Activated CD4-positive, alpha-beta T cell treated with anti-CD3 and anti-CD28 coated beads for 36 hours (primary cell): ENCODE data around the gene GPR139. TPM values are rescaled to one million over a fixed set of nuclear protein-coding genes. Genes with fewer than 3 reads are reported as not detected.

Source experiments
- ATAC-seq: fragments of 200-7000 bp; cut with Tn5 transposase; one replicate; pipeline ENCODE4 v1.10.0; 2021; ENCODE audit warnings: mild to moderate bottlenecking, moderate library complexity
- CTCF ChIA-PET: fragments of 350-600 bp; sonication (Branson Sonifier 250); formaldehyde crosslinking; loops from one replicate; lab custom pipeline; 2021; ENCODE audit warnings: antibody characterized with exemption; lab: Charles Lee
- POLR2A ChIA-PET: fragments of 350-600 bp; sonication (Branson Sonifier 250); formaldehyde crosslinking; loops from one replicate; lab custom pipeline; 2021; ENCODE audit warnings: antibody characterized with exemption, inconsistent platforms; lab: Charles Lee
- DNase-seq: peaks from one replicate; pipeline ENCODE4 v3.0.0-alpha.2; 2020
- H3K27ac Mint-ChIP-seq: one replicate; pipeline ENCODE4 v1.8.0; 2021; ENCODE audit warnings: mixed read lengths
- H3K27me3 Mint-ChIP-seq: one replicate; pipeline ENCODE4 v1.8.0; 2021; ENCODE audit warnings: mixed read lengths
- H3K36me3 Mint-ChIP-seq: one replicate; pipeline ENCODE4 v1.8.0; 2021; ENCODE audit warnings: low read depth, mixed read lengths
- H3K4me1 Mint-ChIP-seq: one replicate; pipeline ENCODE4 v1.8.0; 2021; ENCODE audit warnings: mixed read lengths
- H3K4me3 Mint-ChIP-seq: one replicate; pipeline ENCODE4 v1.8.0; 2021; ENCODE audit warnings: mild to moderate bottlenecking, moderate library complexity, mixed read lengths
- H3K9me3 Mint-ChIP-seq: one replicate; pipeline ENCODE4 v1.8.0; 2021; ENCODE audit warnings: low read depth, mixed read lengths
- intact Hi-C, 2 experiments: fragments of 100-400 bp; cut with DNase I in 1 of 2; cut with micrococcal nuclease in 1 of 2; formaldehyde crosslinking; loops; one replicate each; pipeline versions ENCODE4 v1.14.2 to v1.15.1; 2022 to 2024; cut with DNase I, micrococcal nuclease
- total RNA-seq, 2 experiments: library from RNA; stranded (reverse); gene quantifications; one replicate each; pipeline ENCODE4 v1.2.3, GENCODE V29; 2021

Gene GPR139
- total RNA-seq, 2 experiments from 2014 or later, result not detected

DNA sequence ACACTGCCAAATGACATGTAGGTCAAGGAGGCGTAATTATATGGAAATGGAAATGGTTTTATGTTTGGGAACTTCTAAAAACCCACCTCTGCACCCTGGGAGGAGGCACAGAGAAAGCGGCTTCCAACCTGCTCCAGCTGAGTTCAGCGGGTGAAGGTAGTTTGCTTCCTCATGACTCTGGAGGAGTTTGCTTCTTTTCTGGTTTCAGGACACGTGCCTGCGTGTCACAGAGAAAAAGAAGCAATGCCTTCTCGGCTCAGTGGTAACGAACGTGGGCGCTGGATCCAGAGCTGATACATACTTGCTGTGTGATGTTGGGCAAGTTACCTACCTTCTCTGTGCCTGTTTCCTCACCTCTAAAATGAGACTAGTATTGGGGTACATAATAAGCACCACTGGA lies 22.1 kb downstream of the GPR139 start:
- H3K4me3 Mint-ChIP-seq, result no peak overlapping the region
- CTCF ChIA-PET, result no interaction called here
- peaks cover 3% of the 10 kb centered on the region for H3K27me3 Mint-ChIP-seq

DNA sequence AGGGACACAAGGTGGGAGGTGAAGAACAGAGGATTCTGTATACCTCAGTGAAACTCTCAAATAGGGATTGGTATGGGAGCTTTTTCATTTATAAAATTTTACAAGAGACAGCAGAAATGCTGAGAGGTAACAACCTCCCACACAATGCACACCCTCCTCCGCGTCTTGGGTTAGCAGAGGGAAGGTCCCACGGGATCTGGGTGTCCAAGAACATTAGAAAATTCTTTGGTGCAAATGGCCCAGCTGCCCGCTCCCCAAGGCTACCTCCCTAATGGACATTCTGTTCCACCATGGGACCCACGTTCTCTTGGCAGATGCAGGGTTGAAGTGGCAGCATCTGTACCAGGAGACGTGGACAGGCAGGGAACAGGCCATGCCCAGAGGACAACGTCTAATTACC lies 22.5 kb downstream of the GPR139 start:
- ATAC-seq (no peak), DNase-seq (no peak)
- no peaks in the 10 kb centered on the region for H3K9me3 Mint-ChIP-seq
- ChIA-PET POLR2A (no interaction called here), CTCF (no interaction called here)
- H3K27me3 Mint-ChIP-seq, result peaks cover 3% of the 10 kb centered on the region
- intact Hi-C loops, result no loop called here
- H3K27ac Mint-ChIP-seq, result no peak overlapping the region
- H3K4me1 Mint-ChIP-seq, result no peaks in the 10 kb centered on the region
- H3K4me3 Mint-ChIP-seq, result no peak overlapping the region
- no peaks in the 10 kb centered on the region for H3K36me3 Mint-ChIP-seq

More for the DNA sequence above, 22.1 kb downstream of the GPR139 start:
- Mint-ChIP-seq H3K27ac (no peak overlapping the region), H3K9me3 (no peaks in the 10 kb centered on the region), H3K36me3 (no peaks in the 10 kb centered on the region), H3K4me1 (no peaks in the 10 kb centered on the region)
- no peak for ATAC-seq
- DNase-seq, result no peak
- intact Hi-C loops, result no loop called here
- POLR2A ChIA-PET, result no interaction called here

DNA sequence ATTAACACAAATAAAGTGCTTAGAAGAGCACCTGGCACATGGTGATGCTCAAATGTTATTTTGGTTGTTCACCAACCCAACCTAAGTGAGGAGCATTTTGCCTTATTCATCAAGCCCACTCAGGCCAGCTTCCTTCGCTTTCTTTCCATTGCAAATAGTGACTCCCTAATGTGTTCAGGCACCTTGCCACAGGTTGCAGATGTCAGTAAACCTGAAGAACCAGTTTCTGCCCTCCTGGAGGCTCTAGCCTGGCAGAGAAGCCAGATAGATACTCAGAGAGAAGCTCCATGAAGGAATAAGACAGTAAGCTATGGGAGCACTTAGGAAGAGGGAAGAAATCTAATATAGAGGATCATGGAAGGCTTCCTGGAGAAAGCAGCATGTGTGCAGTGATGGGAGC lies 23.9 kb downstream of the GPR139 start:
- intact Hi-C loops, result no loop called here
- no peaks in the 10 kb centered on the region for H3K4me1 Mint-ChIP-seq
- no peak overlapping the region for H3K27ac Mint-ChIP-seq
- H3K27me3 Mint-ChIP-seq, result peaks cover 3% of the 10 kb centered on the region
- ChIA-PET CTCF (no interaction called here), POLR2A (no interaction called here)
- no peak overlapping the region for H3K4me3 Mint-ChIP-seq
- no peaks in the 10 kb centered on the region for H3K9me3 Mint-ChIP-seq
- ATAC-seq (no peak), DNase-seq (no peak)
- no peaks in the 10 kb centered on the region for H3K36me3 Mint-ChIP-seq

GRCh38 chr16:20045886-20046285 lies 27.8 kb downstream of the GPR139 start:
- ATAC-seq, result no peak
- Mint-ChIP-seq H3K9me3 (no peaks in the 10 kb centered on the region), H3K36me3 (no peaks in the 10 kb centered on the region), H3K4me3 (no peak overlapping the region), H3K27me3 (peaks cover 3% of the 10 kb centered on the region), H3K4me1 (no peaks in the 10 kb centered on the region), H3K27ac (no peak overlapping the region)
- CTCF ChIA-PET, result interaction anchor here (0.8 to 1.3 kb wide), 2 partner anchors 17 to 248 kb away, joined by 3 read pairs; no protein-coding TSS in a partner anchor
- intact Hi-C loops, result no loop called here
- POLR2A ChIA-PET, result no interaction called here
- DNase-seq, result no peak

GRCh38 chr16:20042848-20043247 lies 30.8 kb downstream of the GPR139 start:
- DNase-seq (no peak), ATAC-seq (no peak)
- no peaks in the 10 kb centered on the region for H3K4me1 Mint-ChIP-seq
- ChIA-PET POLR2A (no interaction called here), CTCF (no interaction called here)
- intact Hi-C loops, result no loop called here
- H3K9me3 Mint-ChIP-seq, result no peaks in the 10 kb centered on the region
- no peak overlapping the region for H3K27ac Mint-ChIP-seq
- no peaks in the 10 kb centered on the region for H3K27me3 Mint-ChIP-seq
- no peaks in the 10 kb centered on the region for H3K36me3 Mint-ChIP-seq
- no peak overlapping the region for H3K4me3 Mint-ChIP-seq

DNA sequence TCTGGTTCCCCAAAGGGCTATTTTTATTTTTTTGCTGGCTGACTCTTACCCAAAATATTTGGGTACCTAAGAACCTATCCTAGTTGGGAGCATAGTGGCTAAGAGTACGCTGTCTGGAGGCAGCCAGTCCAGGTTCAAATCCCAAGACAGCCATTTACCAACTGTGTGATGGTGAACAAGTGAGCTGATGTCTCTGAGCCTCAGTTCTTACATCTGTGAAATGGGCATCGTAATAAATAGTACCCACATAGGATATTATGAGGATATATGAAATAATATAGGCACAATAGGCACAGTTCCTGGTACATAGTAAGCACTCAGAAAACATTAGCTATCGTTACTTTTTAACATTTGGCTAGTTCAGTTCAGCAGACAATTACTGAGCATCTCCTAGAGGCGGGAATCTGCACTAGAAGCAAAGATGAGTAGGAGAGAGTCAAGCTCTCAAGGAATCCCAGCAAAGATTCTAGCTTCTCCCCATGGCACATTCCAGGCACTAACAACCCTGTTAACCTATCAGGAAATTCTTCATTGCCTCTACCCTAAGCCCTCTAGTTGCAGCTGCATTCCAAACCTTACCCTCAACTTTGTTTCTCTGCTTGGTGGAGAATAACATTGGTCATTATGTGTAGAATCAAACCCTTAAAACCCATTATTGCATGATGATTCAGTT lies 31.6 kb downstream of the GPR139 start:
- Mint-ChIP-seq H3K4me1 (no peaks in the 10 kb centered on the region), H3K9me3 (no peaks in the 10 kb centered on the region), H3K27ac (no peak overlapping the region), H3K36me3 (no peaks in the 10 kb centered on the region), H3K27me3 (peaks cover 2% of the 10 kb centered on the region), H3K4me3 (no peak overlapping the region)
- no peak for DNase-seq
- intact Hi-C loops, result no loop called here
- POLR2A ChIA-PET, result no interaction called here
- CTCF ChIA-PET, result interaction anchor here (0.6 kb wide), 1 partner anchor 71 kb away, joined by 3 read pairs; no protein-coding TSS in a partner anchor
- no peak for ATAC-seq

- Mint-ChIP-seq H3K4me1 (no peaks in the 10 kb centered on the region), H3K9me3 (peaks cover 3% of the 10 kb centered on the region), H3K36me3 (no peaks in the 10 kb centered on the region), H3K4me3 (no peak overlapping the region), H3K27ac (no peak overlapping the region), H3K27me3 (peaks cover 4% of the 10 kb centered on the region)
- DNase-seq (no peak), ATAC-seq (no peak)
- POLR2A ChIA-PET, result no interaction called here
- intact Hi-C loops, result no loop called here
- CTCF ChIA-PET, result interaction anchor here (0.6 kb wide), 1 partner anchor 150 kb away, joined by 3 read pairs; no protein-coding TSS in a partner anchor
Measured at GRCh38 chr16:20040011-20040410, 33.7 kb downstream of the GPR139 start.

- no peak overlapping the region for H3K4me3 Mint-ChIP-seq
- ATAC-seq (no peak), DNase-seq (no peak)
- H3K27ac Mint-ChIP-seq, result no peak overlapping the region
- H3K9me3 Mint-ChIP-seq, result no peaks in the 10 kb centered on the region
- no peaks in the 10 kb centered on the region for H3K36me3 Mint-ChIP-seq
- CTCF ChIA-PET, result no interaction called here
- H3K27me3 Mint-ChIP-seq, result peaks cover 7% of the 10 kb centered on the region
- POLR2A ChIA-PET, result no interaction called here
- no peaks in the 10 kb centered on the region for H3K4me1 Mint-ChIP-seq
- intact Hi-C loops, result no loop called here
Measured at GRCh38 chr16:20029611-20030010, 44.1 kb downstream of the GPR139 start.

GRCh38 chr16:20026361-20027072 lies 47.2 kb downstream of the GPR139 start:
- Mint-ChIP-seq H3K27me3 (peaks cover 12% of the 10 kb centered on the region), H3K4me3 (no peak overlapping the region), H3K4me1 (no peaks in the 10 kb centered on the region), H3K9me3 (peaks cover 6% of the 10 kb centered on the region), H3K36me3 (no peaks in the 10 kb centered on the region), H3K27ac (no peak overlapping the region)
- ChIA-PET CTCF (no interaction called here), POLR2A (no interaction called here)
- no peak for ATAC-seq
- no peak for DNase-seq
- intact Hi-C loops, result no loop called here

GRCh38 chr16:20023190-20023589 lies 50.5 kb downstream of the GPR139 start:
- H3K4me1 Mint-ChIP-seq, result no peaks in the 10 kb centered on the region
- H3K27me3 Mint-ChIP-seq, result peaks cover 9% of the 10 kb centered on the region
- intact Hi-C loops, result no loop called here
- H3K36me3 Mint-ChIP-seq, result no peaks in the 10 kb centered on the region
- POLR2A ChIA-PET, result no interaction called here
- ATAC-seq (no peak), DNase-seq (no peak)
- CTCF ChIA-PET, result no interaction called here
- peaks cover 6% of the 10 kb centered on the region for H3K9me3 Mint-ChIP-seq
- no peak overlapping the region for H3K27ac Mint-ChIP-seq
- H3K4me3 Mint-ChIP-seq, result no peak overlapping the region

- no peak for ATAC-seq
- intact Hi-C loops, result no loop called here
- CTCF ChIA-PET, result no interaction called here
- H3K36me3 Mint-ChIP-seq, result no peaks in the 10 kb centered on the region
- H3K9me3 Mint-ChIP-seq, result peaks cover 6% of the 10 kb centered on the region
- DNase-seq, result no peak
- H3K27ac Mint-ChIP-seq, result no peak overlapping the region
- no peak overlapping the region for H3K4me3 Mint-ChIP-seq
- POLR2A ChIA-PET, result no interaction called here
- H3K27me3 Mint-ChIP-seq, result peaks cover 4% of the 10 kb centered on the region
- H3K4me1 Mint-ChIP-seq, result no peaks in the 10 kb centered on the region
Measured at GRCh38 chr16:20020976-20021375, 52.7 kb downstream of the GPR139 start.

- DNase-seq (no peak), ATAC-seq (no peak)
- Mint-ChIP-seq H3K27ac (no peak overlapping the region), H3K36me3 (no peaks in the 10 kb centered on the region), H3K9me3 (peaks cover 6% of the 10 kb centered on the region), H3K4me3 (no peak overlapping the region), H3K27me3 (peaks cover 4% of the 10 kb centered on the region), H3K4me1 (no peaks in the 10 kb centered on the region)
- intact Hi-C loops, result no loop called here
- ChIA-PET CTCF (no interaction called here), POLR2A (no interaction called here)
Measured at GRCh38 chr16:20020083-20020482, 53.6 kb downstream of the GPR139 start.
